Measurements from ENCODE around the gene CFAP46.
"Not testable (repeated sequence)": the region's sequence is repeated elsewhere in the genome, so short reads cannot be mapped to it uniquely, and the experiment has no call there.

Gene CFAP46

DNA sequence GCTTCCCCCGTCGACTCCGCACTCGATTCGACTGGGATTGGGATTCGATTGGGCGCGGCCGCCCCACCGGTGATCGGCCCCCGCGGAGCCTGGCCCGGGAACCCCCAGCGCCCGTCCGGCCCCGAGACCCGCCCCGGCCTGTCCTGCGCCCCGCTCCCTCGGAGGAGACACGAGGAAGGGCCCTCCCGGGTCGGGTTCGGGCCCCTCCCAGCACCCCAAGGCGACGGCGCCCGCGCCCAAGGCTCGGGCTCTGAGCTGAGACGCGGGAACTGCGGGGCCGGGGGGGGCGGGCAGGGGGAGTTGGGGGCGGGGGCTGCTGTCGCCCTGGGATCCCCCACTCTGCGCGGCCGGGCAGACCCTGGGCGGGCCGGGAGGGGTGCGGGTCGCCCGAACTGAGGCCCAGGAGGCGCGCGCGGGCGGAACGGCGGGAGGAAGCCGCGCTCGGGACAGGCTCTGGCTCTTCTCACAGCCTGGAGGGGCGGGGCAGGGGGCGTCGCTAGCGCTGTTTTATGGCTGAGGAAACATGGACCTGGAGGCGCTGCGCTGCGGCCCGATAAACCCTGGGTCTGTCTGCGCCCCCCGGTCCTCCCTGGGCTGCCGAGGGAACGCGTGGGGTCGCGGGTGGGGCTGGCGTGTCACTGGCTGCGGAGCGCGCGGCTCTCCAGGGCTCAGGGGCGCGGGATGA is 154.7 kb downstream of the CFAP46 start:
- no peak for DNase-seq (ENCODE audit: low spot score)

DNA sequence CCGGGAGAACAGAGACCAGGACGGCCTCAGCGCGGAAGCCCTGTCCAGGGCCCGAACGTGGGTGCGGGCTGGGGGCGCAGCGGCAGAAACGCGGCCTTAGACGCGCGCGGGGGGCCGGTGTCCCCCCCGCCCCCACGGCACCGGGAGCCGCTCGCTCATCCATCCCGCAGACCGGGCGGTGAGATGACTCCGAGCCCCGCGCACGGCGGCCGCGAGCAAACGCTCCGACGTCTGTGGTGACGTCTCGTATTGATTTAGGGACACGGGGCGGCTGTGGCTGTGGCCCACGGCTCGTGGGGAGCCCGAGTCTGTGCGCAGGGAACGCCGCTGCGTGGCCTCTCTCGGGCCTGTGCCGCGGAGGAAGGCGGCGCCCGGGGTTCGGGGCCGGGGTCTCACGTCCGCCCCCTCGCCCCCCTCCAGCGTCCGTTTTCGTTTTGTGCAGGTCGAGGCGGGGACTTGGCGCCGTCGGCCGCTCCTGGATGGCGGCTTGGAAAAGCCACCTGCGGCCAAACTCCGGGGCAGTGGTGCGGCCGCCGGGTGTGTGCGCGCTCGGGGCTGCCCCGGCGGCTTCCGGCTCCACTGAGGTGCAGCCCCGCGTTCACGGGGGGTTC is 155.4 kb downstream of the CFAP46 start:
- no peak for DNase-seq (ENCODE audit: low spot score)

DNA sequence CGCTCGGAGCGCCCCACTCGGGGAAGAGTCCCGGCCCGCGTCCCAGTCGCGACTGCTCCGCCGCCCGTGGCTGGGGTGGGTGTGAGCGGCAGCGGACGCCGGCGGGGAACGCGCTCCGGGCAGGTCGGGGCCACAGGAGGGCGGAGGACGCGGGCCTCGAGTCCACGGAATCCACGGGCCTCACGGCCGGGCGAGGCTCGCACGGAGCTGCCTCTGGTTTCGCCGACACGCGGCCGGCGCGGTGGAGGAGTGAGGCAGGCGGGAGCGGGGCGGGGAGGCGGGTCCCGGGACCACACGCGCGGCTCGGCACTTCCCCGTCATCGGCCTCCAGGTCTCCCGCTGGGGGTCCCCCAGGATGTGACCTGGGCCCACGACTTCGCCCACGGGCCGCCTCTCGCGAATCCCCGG is 155.9 kb downstream of the CFAP46 start:
- no peak for DNase-seq (ENCODE audit: low spot score)

DNA sequence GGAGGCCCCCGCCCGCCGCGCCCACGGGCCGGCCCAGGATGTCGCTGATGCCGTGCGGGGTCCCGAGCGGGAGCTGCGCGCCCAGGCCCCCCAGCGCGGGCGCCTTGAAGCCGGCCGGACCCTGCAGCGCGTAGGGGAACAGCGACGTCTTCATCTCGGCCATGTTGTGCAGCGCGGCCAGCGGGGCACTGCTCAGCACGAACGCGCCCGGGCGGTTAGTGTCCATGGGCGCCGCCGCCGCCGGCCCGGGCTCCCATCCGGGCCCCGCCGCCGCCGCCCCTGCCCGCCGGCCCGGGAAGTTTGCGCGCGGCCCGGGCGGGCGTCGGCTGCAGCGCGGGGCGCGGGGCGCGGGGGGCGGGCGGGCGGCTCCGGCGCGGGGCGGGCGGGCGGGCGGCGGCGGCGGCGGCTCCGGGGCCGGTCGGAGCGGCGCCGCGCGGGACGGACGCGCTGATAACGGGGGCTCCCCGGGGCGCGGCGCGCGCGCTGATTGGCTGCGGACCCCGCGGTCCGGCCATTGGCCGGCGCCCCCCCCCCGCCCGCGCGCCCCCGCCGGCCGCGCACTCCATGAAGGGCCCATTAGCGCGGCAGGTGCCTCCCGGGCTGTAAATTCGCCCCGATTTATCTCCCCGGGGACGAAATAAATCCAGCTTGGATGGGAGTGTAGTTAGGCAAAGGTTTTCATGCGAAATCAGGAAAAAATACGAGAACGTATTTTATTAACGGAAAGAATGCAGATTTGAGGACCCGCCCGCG is 156.5 kb downstream of the CFAP46 start, which contains the start of gene NKX6-2:
NKX6-2 (minus strand) TSS at position 425 of the 753 bp plus-strand sequence; CDS start at position 226, 199 bp downstream.
- peak; percentile 74 for DNase-seq (ENCODE audit: low spot score)

DNA sequence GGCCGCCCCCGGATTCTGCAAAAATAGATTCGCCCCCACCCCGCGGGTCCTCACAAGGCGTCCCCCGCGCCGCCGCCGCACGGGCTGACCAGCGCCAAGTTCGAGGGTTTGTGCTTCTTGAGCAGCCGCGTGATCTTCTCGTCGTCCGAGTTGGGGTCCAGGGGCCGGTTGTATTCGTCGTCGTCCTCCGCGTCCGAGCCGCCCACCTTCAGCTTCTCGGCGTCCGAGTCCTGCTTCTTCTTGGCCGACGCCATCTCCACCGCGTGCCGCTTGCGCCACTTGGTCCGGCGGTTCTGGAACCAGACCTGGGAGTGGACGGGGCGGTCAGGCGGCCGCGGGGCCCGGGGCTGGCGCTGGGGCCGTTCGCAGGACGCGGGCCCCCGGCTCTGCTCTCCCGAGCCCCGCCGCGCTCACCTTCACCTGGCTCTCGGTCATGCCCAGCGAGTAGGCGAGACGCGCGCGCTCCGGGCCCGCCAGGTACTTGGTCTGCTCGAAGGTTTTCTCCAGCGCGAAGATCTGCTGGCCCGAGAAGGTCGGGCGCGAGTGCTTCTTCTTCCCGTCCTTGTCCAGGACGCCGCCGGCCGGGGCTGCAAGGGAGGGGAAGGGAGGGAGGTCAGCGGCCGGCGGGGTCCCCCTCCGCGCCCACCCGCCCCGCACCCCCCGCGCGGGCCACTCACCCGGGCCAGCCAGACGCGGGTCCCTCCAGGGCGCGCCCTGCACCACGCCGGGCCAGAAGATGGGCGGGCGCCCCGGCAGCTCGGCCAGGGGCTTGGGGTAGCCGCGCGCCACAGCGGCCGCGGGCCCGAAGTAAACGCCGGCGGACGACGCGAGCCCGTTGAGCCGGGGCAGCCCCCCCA is 157.3 kb downstream of the CFAP46 start:
- no peak for DNase-seq (ENCODE audit: low spot score)

DNA sequence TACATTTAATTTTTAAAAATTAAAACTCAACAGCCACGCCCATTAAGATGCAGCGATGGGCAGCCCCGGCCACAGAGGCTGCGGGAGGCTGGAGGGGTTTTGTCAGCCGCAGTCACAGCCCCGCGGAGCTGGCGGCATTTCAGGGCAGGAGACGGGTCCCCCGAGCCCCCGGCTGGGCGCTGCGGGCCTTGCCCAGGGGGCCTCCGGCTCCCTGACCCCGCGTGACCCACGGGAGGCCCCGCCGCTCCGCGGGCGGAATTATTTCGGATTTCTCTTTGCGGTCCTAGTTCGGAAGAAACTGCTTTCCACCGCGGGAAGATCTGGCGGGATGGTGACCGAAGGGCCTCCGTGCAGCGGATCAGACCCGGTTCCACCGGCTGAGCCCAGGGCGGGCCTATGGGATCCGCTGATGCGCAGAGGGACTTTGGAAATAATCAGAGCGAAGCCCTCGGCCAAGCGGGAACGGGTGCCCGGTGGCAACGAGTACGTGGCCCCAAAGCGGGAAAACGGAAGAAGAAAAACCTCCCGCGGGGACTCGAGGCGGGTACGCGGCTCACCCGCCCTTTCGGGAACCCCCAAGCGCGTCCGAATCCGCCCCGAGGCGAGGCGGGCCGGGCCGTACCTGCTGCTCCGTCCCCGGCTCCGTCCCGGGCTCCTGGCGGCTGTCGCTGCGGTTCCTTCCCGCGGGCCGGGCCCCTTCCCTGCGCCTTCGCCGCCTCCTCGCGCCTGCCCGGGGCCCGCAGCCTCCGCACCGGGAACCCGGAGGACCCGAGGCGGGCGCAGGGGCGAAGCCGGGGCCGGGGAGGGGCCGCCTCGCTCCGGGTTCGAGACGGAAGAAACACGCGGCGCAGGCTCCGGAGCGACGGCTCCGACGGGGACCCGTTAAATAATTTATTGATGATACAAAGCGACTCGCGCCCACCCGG is 158.2 kb downstream of the CFAP46 start:
- no peak for DNase-seq (ENCODE audit: low spot score)

DNA sequence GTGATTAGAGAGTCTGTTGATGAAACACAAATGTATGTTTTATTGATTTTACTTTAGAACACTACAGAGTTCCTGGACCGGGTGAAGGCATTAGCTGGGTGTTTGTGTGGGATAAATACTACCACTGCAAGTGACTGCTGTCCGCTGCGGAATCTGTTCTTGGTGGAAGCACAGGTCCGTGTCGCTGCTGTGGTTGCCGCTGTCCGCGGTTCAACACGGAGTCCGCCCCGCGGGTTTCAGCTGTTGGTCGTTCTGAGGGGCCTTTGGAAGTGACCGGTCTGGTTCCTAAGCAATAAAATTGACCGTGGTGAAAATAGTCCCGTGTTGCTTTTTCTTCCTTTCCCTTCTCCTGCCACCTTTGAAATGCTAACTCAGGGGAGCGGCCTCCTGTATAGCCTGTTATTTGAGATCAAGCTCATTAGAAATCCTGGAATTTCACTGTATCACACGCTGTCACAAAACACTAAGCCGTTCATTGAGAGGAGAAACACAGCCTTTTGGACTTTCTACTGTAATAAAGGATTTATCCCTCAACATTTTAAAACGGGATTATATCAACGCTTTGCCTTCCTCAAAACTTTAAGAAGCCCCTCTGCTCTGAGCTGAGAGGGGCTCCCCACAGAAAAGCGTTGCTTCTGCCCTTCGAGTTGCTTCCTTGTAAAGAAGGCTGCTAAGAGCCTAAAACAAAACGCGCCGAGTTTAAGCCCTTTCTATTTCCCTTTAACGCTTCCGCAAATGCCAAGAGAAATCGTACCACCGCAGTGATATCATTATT is 159.0 kb downstream of the CFAP46 start:
- DNase-seq (ENCODE audit: low spot score), result no peak

DNA sequence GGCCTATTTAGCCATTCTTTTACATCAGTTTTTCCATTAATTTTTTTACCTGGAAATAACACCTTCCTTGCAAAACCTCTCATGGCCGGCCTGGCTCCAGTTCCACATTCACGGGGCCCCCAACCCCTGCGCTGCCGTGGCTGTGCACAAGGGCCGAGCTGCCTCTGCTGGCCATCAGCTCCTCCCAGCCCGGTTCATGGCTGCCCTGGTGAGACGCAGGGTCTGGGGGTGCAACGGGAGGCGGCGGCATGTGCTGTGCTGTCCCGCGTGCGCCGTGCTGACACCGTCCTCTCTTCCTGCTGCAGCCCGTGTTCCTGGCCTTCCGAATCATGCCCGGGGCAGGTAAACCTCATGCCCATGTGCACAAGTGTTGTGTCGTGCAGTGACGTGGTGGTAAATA is 160.8 kb downstream of the CFAP46 start:
- DNase-seq (ENCODE audit: low spot score), result no peak

DNA sequence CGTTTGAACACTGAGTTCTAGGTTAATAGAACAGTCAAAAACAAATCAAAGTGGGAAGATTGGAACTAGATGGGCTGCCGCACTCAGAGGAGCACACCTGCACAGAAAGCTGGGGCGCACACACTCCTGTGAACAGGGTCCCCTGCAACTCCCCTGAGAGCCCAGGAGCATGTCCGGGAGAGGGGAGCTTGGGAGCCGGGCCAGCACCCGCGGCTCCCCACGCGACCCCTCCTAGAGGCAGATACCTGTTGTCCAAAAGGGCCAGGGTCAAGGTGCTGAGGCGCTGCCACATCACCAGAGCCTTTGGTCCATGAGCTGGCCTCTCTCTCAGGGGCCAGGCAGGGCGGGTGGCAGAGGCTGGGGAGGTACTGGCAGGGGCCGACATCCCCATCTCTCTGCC is 162.0 kb downstream of the CFAP46 start:
- no peak for DNase-seq (ENCODE audit: low spot score)

DNA sequence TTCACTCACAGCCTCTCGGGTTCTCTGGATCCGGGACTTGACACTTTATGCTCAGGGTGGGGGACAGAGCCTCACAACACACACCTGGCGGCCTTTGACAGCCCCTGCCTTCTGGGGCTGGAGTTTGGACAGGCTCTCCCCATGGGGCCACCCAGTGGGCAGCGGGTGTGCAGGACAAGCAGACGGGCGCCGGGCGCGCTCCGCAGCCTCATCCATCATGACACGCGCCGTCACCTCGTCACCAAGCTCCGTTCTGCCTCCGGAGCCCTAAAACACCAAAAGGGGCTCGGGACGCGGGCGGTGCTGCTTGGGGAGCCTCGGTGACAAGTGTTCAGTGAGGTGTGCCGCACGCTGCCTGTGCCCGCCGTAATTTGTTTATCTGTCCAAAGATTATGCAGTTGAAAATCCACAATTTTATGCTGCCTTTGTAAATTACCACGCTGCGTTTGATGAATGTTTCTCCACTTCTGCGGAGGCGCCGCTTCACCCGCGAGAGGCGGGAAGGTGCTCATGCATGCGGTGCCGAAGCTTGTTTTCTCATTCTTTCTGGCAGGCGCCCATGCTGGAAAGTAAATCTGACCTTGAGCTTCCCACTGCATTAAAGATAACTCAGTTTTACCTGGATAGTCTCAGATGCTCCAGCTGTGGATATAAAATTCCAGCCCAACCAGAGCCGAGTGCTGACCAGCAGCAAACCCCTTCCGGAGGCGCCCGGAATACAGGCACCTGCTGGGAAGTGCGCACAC is 162.6 kb downstream of the CFAP46 start:
- no peak for DNase-seq (ENCODE audit: low spot score)

DNA sequence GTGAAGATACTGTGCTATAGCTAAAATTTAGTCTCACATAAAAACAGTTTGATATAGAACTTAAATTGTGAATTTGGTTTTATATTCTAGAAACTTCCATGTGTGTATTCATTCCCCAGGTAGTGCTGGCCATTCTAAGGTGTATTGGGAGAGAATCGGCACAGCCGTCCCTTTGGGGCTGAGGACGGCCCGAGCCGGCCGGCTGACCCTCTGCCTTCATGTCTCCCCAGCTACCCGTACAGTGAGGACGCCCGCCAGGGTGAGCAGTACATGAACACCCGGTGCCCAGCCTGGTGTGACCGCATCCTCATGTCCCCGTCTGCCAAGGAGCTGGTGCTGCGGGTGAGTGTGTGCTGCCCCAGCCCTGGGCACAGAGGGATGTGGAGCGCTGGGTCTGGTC is 164.9 kb downstream of the CFAP46 start:
- no peak for DNase-seq (ENCODE audit: low spot score)

DNA sequence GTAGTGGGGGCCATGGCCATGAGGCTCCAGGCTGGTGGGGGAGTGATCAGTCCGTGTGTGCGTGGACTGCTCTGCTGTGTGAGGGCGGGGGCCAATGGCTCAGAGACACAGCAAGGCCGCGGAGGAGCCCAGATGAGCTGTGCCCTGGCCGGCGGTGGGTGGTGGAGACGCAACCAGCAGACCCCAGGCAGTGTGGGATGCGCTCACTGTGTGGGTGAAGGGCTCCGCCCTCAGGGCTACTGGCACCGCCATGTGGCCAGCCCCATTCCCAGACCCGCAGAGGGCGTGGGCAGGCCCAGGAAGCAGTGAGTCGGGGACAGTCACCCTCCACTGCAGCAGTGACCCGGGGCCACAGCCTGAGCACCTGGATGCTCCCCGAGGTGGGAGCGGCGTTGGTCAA is 165.5 kb downstream of the CFAP46 start:
- DNase-seq (ENCODE audit: low spot score), result no peak

DNA sequence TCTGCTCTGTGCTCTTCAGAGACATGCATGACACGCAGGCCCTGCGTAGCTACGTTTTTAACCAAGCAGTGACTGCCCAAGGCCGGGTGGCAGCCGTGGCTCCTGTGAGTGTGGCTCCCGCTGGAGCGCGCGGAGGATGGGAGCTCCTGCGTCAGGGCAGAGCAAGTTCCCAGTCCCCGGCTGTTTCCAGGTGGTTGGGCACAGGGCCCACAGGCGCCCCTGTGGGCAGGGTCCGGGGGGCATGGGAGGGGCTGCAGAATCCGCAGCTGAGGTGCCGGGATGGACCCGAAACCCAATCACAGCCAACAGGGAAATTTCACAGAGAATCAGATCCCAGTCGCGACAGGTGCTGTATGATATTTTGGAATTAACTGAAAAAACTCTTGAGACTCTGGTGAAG is 166.2 kb downstream of the CFAP46 start:
- no peak for DNase-seq (ENCODE audit: low spot score)

DNA sequence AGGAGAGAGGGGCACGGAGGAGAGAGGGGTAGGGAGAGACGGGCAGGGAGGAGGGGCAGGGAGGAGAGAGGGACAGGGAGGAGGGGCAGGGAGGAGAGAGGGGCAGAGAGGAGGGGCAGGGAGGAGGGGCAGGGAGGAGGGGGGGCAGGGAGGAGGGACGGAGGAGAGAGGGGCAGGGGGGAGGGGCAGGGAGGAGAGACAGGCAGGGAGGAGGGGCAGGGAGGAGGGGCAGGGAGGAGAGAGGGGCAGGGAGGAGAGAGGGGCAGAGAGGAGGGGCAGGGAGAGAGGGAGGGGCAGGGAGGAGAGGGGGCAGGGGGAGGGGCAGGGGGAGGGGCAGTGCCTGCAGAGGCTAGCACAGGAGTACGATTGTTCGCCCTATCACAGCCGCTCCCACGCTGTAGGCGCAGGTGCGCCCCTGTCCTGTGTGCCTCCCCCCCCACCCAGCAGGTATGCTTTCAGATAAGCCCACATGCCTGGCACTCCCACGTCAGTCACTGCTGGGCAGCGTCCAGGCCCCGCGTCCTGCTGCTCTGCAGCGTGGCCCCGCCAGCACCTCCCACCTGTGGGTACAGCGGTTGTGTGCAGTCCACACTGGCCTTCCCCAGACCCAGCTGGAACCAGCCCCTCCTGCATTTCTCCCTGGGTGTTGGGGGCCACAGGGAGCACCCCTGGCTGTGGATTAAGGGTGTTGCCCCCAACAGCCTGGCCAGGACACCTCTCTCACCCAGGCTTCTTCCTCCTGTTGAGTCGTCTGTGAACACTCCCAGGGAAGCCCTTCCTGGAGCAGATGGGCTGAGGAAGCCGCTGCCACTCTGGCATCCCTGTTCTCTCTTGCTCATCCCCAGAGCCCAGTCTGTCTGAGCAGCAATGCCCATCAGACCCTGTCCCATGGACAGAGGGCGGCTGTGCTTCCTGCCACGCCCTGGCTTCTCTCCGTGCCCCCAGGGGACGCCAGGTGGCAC is 167.2 kb downstream of the CFAP46 start:
- peak; percentile 100 for DNase-seq (ENCODE audit: low spot score)

DNA sequence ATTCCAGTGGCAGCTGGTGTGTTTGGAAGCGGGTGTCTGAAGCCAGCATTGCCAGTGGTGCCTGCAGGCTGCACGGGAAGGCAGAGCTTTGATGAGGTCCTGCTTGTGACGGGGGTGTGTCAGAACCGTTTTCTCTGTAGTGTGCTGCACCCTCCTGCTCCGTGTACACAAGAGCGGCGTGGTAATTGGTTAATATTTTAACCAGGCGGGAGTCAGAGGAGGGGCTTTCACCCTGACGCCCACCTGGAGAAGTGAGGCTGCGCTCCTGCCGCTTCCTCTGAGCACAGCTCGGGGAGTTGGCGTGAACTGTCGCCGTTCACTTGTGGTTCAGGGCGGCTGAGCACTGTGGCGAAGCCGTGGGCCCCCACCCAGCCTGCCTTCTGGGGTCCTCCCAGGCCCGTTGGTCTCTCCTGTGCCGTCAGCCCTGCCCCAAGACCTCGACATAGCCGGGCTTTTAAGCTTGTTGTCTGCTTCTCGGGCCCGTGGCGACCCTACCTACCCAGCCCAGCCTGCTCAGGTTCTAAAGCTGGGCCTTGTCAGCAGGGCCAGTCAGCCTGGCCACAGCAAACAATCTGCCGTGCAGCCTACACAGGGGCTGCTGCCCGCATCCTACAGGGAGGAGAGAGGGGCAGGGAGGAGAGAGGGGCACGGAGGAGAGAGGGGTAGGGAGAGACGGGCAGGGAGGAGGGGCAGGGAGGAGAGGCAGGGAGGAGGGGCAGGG is 168.0 kb downstream of the CFAP46 start:
- DNase-seq (ENCODE audit: low spot score), result no peak

DNA sequence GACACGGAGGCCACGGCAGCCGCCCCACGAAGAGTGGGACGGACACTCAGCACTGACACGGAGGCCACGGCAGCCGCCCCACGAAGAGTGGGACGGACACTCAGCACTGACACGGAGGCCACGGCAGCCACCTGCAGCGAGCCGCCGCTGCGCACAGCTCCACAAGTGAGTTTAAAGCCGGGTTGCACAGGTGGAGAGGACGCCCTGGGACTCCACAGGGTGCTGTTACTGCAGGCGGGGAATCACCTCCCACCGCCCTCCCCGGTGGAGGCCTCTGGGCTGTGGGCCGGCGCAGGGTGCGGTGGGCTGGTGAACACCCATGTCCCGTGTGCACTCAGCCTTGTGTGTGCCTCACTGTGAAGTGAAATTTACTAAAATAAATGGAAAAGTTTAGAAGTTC is 169.6 kb downstream of the CFAP46 start:
- DNase-seq (ENCODE audit: low spot score), result not testable (repeated sequence)
